Measurements from ENCODE around the gene GRPEL1. TPM values are rescaled to one million over a fixed set of nuclear protein-coding genes. Genes with fewer than 3 reads are reported as not detected.
A peak's percentile ranks its signal among the peaks of the same experiment; 100 is the strongest.
"Not testable (repeated sequence)": the region's sequence is repeated elsewhere in the genome, so short reads cannot be mapped to it uniquely, and the experiment has no call there.

GRPEL1 gene
- total RNA-seq, 1 donor: 21.0 TPM

- Histone ChIP-seq H2AFZ (ENCODE audit: low read length) (no peak overlapping the region), H3K27me3 (ENCODE audit: insufficient read depth, low read length) (peaks cover 30% of the 10 kb centered on the region), H3K4me1 (ENCODE audit: insufficient read depth, low read length) (no peaks in the 10 kb centered on the region), H3K79me2 (ENCODE audit: insufficient read depth, low read length) (no peaks in the 10 kb centered on the region), H3K27ac (ENCODE audit: low read depth, low read length) (no peak overlapping the region), H3K4me2 (ENCODE audit: insufficient read depth, low read length) (no peak overlapping the region), H3K4me3 (ENCODE audit: insufficient read depth, low read length) (no peak overlapping the region), H3K36me3 (ENCODE audit: insufficient read depth, low read length) (no peaks in the 10 kb centered on the region), H3K9me3 (ENCODE audit: low read depth, low read length) (no peaks in the 10 kb centered on the region), H4K20me1 (ENCODE audit: insufficient read depth, low read length) (no peaks in the 10 kb centered on the region)
- no peak for DNase-seq (ENCODE audit: insufficient read length, low spot score, missing footprints)
- no peak for TF ChIP-seq CTCF (IDR thresholded peaks at IDR 0.05; ENCODE audit: extremely low read depth, low read depth, low read length)
Measured at GRCh38 chr4:7089213-7089986, 21.5 kb upstream of the GRPEL1 start.

- Histone ChIP-seq H3K4me1 (ENCODE audit: insufficient read depth, low read length) (no peaks in the 10 kb centered on the region), H3K9me3 (ENCODE audit: low read depth, low read length) (no peaks in the 10 kb centered on the region), H3K27me3 (ENCODE audit: insufficient read depth, low read length) (peaks cover 30% of the 10 kb centered on the region), H3K4me2 (ENCODE audit: insufficient read depth, low read length) (no peak overlapping the region), H3K79me2 (ENCODE audit: insufficient read depth, low read length) (no peaks in the 10 kb centered on the region), H3K27ac (ENCODE audit: low read depth, low read length) (no peak overlapping the region), H4K20me1 (ENCODE audit: insufficient read depth, low read length) (no peaks in the 10 kb centered on the region), H3K4me3 (ENCODE audit: insufficient read depth, low read length) (no peak overlapping the region), H2AFZ (ENCODE audit: low read length) (no peak overlapping the region), H3K36me3 (ENCODE audit: insufficient read depth, low read length) (no peaks in the 10 kb centered on the region)
- no peak for TF ChIP-seq CTCF (IDR thresholded peaks at IDR 0.05; ENCODE audit: extremely low read depth, low read depth, low read length)
- no peak for DNase-seq (ENCODE audit: insufficient read length, low spot score, missing footprints)
Measured at GRCh38 chr4:7087036-7087435, 19.2 kb upstream of the GRPEL1 start.

GRCh38 chr4:7086384-7086783, 18.5 kb upstream of the GRPEL1 start:
- TF ChIP-seq CTCF (IDR thresholded peaks at IDR 0.05; ENCODE audit: extremely low read depth, low read depth, low read length): no peak
- Histone ChIP-seq H3K27me3 (ENCODE audit: insufficient read depth, low read length) (peaks cover 34% of the 10 kb centered on the region), H3K4me1 (ENCODE audit: insufficient read depth, low read length) (no peaks in the 10 kb centered on the region), H3K4me3 (ENCODE audit: insufficient read depth, low read length) (no peak overlapping the region), H4K20me1 (ENCODE audit: insufficient read depth, low read length) (no peaks in the 10 kb centered on the region), H3K9me3 (ENCODE audit: low read depth, low read length) (no peaks in the 10 kb centered on the region), H3K4me2 (ENCODE audit: insufficient read depth, low read length) (no peak overlapping the region), H3K27ac (ENCODE audit: low read depth, low read length) (no peak overlapping the region), H2AFZ (ENCODE audit: low read length) (no peak overlapping the region), H3K36me3 (ENCODE audit: insufficient read depth, low read length) (no peaks in the 10 kb centered on the region), H3K79me2 (ENCODE audit: insufficient read depth, low read length) (no peaks in the 10 kb centered on the region)
- no peak for DNase-seq (ENCODE audit: insufficient read length, low spot score, missing footprints)

- not testable (repeated sequence) for H3K36me3 ChIP-seq (ENCODE audit: insufficient read depth, low read length); H3K9me3 ChIP-seq (ENCODE audit: low read depth, low read length); H3K27ac ChIP-seq (ENCODE audit: low read depth, low read length); H4K20me1 ChIP-seq (ENCODE audit: insufficient read depth, low read length); H3K4me1 ChIP-seq (ENCODE audit: insufficient read depth, low read length); DNase-seq (ENCODE audit: insufficient read length, low spot score, missing footprints); H2AFZ ChIP-seq (ENCODE audit: low read length); H3K79me2 ChIP-seq (ENCODE audit: insufficient read depth, low read length)
- peak overlapping the region; percentile 23 for H3K4me3 ChIP-seq (ENCODE audit: insufficient read depth, low read length)
- peak overlapping the region; percentile 34 for H3K4me2 ChIP-seq (ENCODE audit: insufficient read depth, low read length)
- peaks cover 29% of the 10 kb centered on the region for H3K27me3 ChIP-seq (ENCODE audit: insufficient read depth, low read length)
Measured at GRCh38 chr4:7084564-7084961, 16.7 kb upstream of the GRPEL1 start.
